Brain microvascular endothelial cell (primary cell): ENCODE measurements around the gene RNFT1.
A peak's percentile ranks its signal among the peaks of the same experiment; 100 is the strongest.
"Not testable (repeated sequence)": the region's sequence is repeated elsewhere in the genome, so short reads cannot be mapped to it uniquely, and the experiment has no call there.

Experiments used
- DNase-seq: peaks from one replicate; pipeline ENCODE4 v3.0.0-alpha.2; 2020
- H3K27ac ChIP-seq: fragments of 250-450 bp; sonication (Bioruptor Pico); 2 replicates; pipeline ENCODE4 v1.5.1; 2020; ENCODE audit warnings: mild to moderate bottlenecking, moderate library complexity
- H3K27me3 ChIP-seq: fragments of 250-450 bp; sonication (Bioruptor Pico); replicated peaks from 2 replicates; pipeline ENCODE4 v1.5.1; 2020; ENCODE audit warnings: mild to moderate bottlenecking
- H3K36me3 ChIP-seq: fragments of 250-450 bp; sonication (Bioruptor Pico); replicated peaks from 2 replicates; pipeline ENCODE4 v1.5.1; 2020; ENCODE audit warnings: mild to moderate bottlenecking
- H3K4me3 ChIP-seq: 2 replicates; pipeline ENCODE4 v1.5.1; 2011; ENCODE audit warnings: low read depth, mild to moderate bottlenecking, control low read depth, low read length, moderate library complexity
- in situ Hi-C: cut with HindIII; loops from 2 replicates; pipeline ENCODE4 v1.10.0; 2017; ENCODE audit warnings: low sequenced_read_pairs, low pct_ligation_motif_present
- TF ChIP-seq, protein P1 (sequence below): IDR thresholded peaks from 2 replicates; pipeline ENCODE4 v1.5.1; 2011; ENCODE audit warnings: low read depth, mild to moderate bottlenecking, moderate library complexity, low read length, control low read depth, inconsistent platforms; ENCODE audit errors: missing control alignments

RNFT1 gene

DNA sequence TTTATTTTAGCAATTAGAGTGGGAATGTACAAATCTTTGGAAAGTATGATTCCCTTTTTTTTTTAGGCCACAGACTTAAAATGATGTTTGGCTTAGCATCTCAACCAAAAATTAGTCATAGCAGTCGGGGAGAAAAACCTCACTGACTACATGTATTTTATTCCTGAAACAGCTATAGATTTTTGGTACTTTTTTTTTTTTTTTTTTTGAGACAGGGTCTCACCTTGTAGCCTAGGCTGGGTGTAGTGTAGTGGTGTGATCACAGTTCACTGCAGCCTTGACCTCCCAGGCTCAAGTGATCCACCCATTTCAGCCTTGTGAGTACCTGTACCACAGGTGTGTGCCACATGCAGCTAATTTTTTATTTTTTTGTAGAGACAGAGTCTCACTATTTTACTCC lies 23.4 kb downstream of the RNFT1 start:
- Histone ChIP-seq H3K36me3 (peaks cover 26% of the 10 kb centered on the region), H3K27me3 (no peaks in the 10 kb centered on the region), H3K4me3 (no peak overlapping the region), H3K27ac (no peak overlapping the region)
- TF ChIP-seq, protein P1, sequence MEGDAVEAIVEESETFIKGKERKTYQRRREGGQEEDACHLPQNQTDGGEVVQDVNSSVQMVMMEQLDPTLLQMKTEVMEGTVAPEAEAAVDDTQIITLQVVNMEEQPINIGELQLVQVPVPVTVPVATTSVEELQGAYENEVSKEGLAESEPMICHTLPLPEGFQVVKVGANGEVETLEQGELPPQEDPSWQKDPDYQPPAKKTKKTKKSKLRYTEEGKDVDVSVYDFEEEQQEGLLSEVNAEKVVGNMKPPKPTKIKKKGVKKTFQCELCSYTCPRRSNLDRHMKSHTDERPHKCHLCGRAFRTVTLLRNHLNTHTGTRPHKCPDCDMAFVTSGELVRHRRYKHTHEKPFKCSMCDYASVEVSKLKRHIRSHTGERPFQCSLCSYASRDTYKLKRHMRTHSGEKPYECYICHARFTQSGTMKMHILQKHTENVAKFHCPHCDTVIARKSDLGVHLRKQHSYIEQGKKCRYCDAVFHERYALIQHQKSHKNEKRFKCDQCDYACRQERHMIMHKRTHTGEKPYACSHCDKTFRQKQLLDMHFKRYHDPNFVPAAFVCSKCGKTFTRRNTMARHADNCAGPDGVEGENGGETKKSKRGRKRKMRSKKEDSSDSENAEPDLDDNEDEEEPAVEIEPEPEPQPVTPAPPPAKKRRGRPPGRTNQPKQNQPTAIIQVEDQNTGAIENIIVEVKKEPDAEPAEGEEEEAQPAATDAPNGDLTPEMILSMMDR = no peak
- no peak for DNase-seq
- in situ Hi-C loops = loop anchor here (25.0 kb wide), 1 partner anchor 121 kb away; no protein-coding TSS in a partner anchor

DNA sequence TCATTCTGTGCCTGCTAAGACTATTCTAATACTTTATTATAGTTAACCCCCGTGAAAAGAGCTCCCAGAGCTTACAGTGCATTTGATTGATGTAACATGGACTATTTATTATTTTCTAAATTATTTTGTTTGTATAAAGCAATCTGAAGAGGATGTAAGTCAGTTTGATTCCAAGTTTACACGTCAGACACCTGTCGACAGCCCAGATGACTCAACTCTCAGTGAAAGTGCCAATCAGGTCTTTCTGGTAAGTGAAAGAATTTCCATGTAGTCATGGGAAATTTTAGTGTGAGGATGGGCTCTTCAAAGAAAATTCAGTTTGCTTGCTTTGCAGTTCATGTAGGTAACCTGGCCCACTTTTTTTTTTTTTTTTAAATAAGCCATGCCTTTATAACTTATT lies 23.8 kb downstream of the RNFT1 start:
- H3K36me3 ChIP-seq = peaks cover 28% of the 10 kb centered on the region
- not testable (repeated sequence) for DNase-seq, H3K27me3 ChIP-seq, H3K4me3 ChIP-seq, H3K27ac ChIP-seq
- in situ Hi-C loops = loop anchor here (25.0 kb wide), 1 partner anchor 122 kb away; no protein-coding TSS in a partner anchor

DNA sequence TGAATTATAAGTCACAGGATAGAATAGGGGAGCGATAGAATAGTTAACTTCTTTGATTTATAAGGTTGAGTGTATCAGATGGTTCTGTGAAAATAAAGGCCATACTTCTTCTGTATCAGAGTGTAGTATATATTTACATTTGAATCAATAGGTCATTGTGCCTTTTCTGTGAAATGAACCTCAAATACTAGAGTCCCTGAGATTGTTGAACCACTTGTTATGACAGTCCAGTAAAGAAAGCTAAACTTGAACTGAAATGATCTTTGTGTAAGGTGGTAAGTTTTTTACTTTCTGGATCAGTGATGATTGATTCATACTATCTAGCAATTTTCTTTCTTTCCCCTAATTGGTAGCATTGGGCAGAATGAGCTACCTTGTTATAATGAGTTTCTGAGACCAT lies 31.2 kb downstream of the RNFT1 start:
- in situ Hi-C loops = loop anchor here (25.0 kb wide), 1 partner anchor 129 kb away; no protein-coding TSS in a partner anchor
- not testable (repeated sequence) for H3K4me3 ChIP-seq, DNase-seq, H3K27me3 ChIP-seq, H3K27ac ChIP-seq
- H3K36me3 ChIP-seq = peaks cover 37% of the 10 kb centered on the region

DNA sequence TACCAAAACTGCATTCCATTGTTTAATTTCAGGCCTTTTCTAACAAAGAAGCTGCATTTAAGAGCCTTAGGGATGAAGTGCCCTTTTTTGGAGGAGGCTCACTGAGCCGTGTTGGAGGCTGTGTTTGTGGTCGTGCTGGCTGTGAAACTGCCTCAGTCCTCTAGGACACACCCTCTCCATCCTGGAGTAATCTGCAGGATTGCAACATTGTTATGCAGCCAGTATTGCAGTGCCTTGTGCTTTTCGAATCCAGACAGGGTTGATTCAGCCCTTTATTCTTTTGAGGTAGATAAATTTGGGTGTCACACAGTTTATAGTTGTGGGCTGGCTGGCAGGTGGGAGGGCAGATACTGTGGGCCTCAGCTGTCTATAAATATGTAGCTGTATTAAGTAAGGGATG lies 33.8 kb downstream of the RNFT1 start:
- not testable (repeated sequence) for H3K27ac ChIP-seq, H3K27me3 ChIP-seq, H3K4me3 ChIP-seq
- in situ Hi-C loops = loop anchor here (25.0 kb wide), 1 partner anchor 132 kb away; no protein-coding TSS in a partner anchor
- peak; percentile 29 for DNase-seq
- peaks cover 25% of the 10 kb centered on the region for H3K36me3 ChIP-seq

DNA sequence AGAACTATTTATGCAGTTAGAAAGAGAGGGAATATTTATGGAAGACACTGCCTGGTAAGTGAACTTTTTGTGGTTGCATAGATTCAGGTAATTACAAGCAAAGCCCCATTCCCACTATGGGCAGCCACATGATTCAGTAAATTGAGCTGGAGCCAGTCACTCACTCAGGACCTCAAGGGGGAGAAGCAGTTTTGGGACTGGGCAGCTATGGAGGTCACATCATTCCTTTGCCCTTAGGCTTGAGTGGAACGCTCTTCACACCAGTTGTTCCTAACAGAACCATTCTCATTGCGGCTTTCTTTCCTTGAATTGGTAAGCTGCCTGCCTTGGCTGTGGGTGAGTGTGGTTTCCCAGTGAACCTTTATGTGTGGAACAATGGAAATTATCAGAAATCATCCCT lies 34.4 kb downstream of the RNFT1 start:
- H3K36me3 ChIP-seq = peaks cover 21% of the 10 kb centered on the region
- not testable (repeated sequence) for H3K27ac ChIP-seq
- in situ Hi-C loops = loop anchor here (25.0 kb wide), 1 partner anchor 132 kb away; no protein-coding TSS in a partner anchor

DNA sequence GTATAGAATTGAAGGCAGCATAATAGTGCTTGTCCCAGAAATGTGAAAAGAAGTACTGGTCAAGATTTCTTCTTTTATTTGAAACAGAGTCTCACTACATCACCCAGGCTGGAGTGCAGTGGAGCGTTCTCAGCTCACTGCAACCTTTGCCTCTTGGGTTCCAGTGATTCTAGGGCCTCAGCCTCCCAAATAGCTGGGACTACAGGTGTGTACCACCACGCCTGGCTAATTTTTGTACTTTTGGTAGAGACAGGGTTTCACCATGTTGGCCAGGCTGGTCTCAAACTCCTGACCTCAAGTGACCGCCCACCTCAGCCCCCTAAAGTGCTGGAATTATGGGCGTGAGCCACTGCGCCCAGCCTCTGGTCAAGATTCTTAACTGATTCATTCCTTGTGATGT lies 43.9 kb downstream of the RNFT1 start:
- peaks cover 18% of the 10 kb centered on the region for H3K36me3 ChIP-seq
- H3K27me3 ChIP-seq, DNase-seq, H3K4me3 ChIP-seq, in situ Hi-C loops, H3K27ac ChIP-seq: not testable (repeated sequence)

More for the DNA sequence above, 34.4 kb downstream of the RNFT1 start:
- DNase-seq, H3K27me3 ChIP-seq, H3K4me3 ChIP-seq: not testable (repeated sequence)

DNA sequence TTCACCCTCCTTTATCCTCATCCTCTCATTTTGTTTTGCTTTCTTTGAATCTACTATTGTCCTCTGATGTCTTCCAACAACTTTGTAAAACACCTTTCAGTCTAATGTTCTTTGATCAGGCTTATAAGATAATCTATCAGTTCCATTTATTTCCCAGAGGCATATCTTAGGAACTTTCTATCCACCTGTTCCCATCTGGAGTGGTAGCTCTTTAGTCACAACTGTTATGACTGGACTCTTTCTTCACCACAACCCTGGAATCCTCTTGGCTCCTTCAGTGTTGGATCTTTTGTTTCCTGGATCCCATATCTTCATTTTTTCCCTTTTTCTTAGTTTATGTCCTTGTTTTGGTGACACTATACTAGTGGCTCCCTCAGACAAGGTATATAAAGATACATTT lies 48.1 kb downstream of the RNFT1 start:
- Histone ChIP-seq H3K4me3 (no peak overlapping the region), H3K36me3 (peaks cover 27% of the 10 kb centered on the region), H3K27ac (no peak overlapping the region), H3K27me3 (no peaks in the 10 kb centered on the region)
- TF ChIP-seq, protein P1 = no peak
- in situ Hi-C loops = no loop called here
- no peak for DNase-seq

DNA sequence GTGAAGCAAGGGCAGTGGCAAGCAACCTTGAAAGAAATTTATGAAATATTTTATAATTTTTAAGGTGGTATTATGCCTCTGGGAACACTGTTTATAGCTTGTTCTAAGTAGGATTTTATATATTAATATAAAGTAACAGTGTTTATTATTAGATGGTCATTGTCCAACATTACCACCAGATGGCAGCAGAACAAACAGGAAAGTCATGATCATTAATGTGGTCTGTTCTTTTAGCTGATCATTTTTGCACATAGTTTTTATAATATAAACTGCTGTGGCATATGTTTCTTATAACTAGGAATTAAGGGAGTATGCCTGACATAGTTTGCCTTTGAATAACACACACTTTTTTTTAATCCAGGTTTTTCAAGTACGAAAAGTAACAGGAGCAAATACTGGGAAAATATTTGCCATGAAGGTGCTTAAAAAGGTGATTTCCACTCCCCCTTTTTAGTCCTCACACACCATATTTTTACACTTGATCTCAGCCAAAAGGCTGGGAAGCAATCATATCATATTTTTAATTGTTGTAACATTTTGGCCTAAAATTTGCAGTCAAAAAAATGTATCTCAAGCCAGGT lies 50.2 kb downstream of the RNFT1 start:
- Histone ChIP-seq H3K27me3 (no peaks in the 10 kb centered on the region), H3K36me3 (peaks cover 27% of the 10 kb centered on the region), H3K27ac (no peak overlapping the region), H3K4me3 (no peak overlapping the region)
- in situ Hi-C loops = no loop called here
- DNase-seq = no peak
- TF ChIP-seq, protein P1 = peak; percentile 47
